HEK293 (cell line): ENCODE results near the gene HSCB.

ENCODE experiments used
- ZNF155 ChIP-seq: fragments of 450-650 bp; formaldehyde crosslinking; IDR thresholded peaks from 2 replicates; pipeline ENCODE4 v1.5.1; 2016; ENCODE audit warnings: missing biosample characterization, missing genetic modification characterization
- ZNF274 ChIP-seq, 2 experiments: fragments of 200-500 bp in 1 of 2; fragments of 450-650 bp in 1 of 2; sonication (Bioruptor generic) in 1 of 2; formaldehyde crosslinking in 1 of 2; IDR thresholded peaks; 2 replicates each; pipeline versions ENCODE4 v1.5.1 to v1.6.1; 2014 to 2016; ENCODE audit warnings: borderline replicate concordance in 1 of 2, inconsistent platforms in 1 of 2, low read length in 1 of 2, missing biosample characterization in 1 of 2, missing genetic modification characterization in 1 of 2
- ZNF596 ChIP-seq: fragments of 450-650 bp; IDR thresholded peaks from 2 replicates; pipeline ENCODE4 v1.5.0; 2018; ENCODE audit warnings: missing biosample characterization, mild to moderate bottlenecking, missing genetic modification characterization, moderate library complexity
- TF ChIP-seq, protein P1 (sequence below): fragments of 450-650 bp; formaldehyde crosslinking; IDR thresholded peaks from 2 replicates; pipeline ENCODE4 v1.5.1; 2016; ENCODE audit warnings: missing biosample characterization, missing genetic modification characterization

DNA sequence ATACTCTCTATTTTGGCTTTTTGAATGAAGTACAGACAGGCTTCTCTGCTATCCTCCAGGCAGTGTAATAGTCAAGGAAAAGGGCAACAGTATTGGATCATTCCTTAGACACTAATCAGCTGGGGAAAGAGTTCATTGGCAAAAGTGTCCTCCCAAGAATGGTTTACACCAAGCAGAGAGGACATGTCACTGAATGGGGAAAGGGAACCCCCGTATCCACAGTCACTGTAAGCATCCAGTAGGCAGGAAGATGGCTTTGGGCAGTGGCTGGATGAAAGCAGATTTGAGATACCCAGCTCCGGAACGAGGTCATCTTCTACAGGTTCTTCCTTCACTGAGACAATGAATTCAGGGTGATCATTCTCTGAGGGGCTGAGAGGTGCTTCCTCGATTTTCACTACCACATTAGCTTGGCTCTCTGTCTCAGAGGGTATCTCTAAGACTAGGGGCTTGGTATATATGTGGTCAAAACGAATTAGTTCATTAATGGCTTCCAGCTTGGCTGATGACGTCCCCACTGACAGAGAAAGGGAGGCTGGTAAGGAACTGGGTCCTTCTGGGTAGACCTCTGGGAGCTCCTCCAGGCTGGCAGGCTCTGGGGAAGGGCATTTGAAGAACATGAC lies 53.3 kb downstream of the HSCB start:
- no peak for TF ChIP-seq ZNF274 (IDR thresholded peaks at IDR 0.05; ENCODE audit: low read length)
- no peak for TF ChIP-seq ZNF274 (tag by site-specific recombination; IDR thresholded peaks at IDR 0.05; ENCODE audit: borderline replicate concordance)
- no peak for TF ChIP-seq ZNF155 (tag by site-specific recombination)
- TF ChIP-seq ZNF596 (tag by site-specific recombination) = no peak
- TF ChIP-seq, protein P1, sequence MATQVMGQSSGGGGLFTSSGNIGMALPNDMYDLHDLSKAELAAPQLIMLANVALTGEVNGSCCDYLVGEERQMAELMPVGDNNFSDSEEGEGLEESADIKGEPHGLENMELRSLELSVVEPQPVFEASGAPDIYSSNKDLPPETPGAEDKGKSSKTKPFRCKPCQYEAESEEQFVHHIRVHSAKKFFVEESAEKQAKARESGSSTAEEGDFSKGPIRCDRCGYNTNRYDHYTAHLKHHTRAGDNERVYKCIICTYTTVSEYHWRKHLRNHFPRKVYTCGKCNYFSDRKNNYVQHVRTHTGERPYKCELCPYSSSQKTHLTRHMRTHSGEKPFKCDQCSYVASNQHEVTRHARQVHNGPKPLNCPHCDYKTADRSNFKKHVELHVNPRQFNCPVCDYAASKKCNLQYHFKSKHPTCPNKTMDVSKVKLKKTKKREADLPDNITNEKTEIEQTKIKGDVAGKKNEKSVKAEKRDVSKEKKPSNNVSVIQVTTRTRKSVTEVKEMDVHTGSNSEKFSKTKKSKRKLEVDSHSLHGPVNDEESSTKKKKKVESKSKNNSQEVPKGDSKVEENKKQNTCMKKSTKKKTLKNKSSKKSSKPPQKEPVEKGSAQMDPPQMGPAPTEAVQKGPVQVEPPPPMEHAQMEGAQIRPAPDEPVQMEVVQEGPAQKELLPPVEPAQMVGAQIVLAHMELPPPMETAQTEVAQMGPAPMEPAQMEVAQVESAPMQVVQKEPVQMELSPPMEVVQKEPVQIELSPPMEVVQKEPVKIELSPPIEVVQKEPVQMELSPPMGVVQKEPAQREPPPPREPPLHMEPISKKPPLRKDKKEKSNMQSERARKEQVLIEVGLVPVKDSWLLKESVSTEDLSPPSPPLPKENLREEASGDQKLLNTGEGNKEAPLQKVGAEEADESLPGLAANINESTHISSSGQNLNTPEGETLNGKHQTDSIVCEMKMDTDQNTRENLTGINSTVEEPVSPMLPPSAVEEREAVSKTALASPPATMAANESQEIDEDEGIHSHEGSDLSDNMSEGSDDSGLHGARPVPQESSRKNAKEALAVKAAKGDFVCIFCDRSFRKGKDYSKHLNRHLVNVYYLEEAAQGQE (tag by site-specific recombination) = no peak
